D721Med (cell line): ENCODE measurements around the gene CD82.

Experiments
- DNase-seq: peaks from one replicate; pipeline ENCODE4 v3.0.0; 2011; ENCODE audit warnings: low spot score; ENCODE audit not compliant: insufficient read length
- FAIRE-seq: peaks from 2 replicates; lab custom pipeline; 2011; peaks lifted over from hg19 to GRCh38; lab: Jason Lieb, UNC
- TF ChIP-seq, protein P1 (sequence below): IDR thresholded peaks from 2 replicates; pipeline ENCODE4 v1.5.1; 2012; ENCODE audit warnings: mild to moderate bottlenecking, control low read depth; ENCODE audit not compliant: insufficient read depth; ENCODE audit errors: missing control alignments

The CD82 gene

DNA sequence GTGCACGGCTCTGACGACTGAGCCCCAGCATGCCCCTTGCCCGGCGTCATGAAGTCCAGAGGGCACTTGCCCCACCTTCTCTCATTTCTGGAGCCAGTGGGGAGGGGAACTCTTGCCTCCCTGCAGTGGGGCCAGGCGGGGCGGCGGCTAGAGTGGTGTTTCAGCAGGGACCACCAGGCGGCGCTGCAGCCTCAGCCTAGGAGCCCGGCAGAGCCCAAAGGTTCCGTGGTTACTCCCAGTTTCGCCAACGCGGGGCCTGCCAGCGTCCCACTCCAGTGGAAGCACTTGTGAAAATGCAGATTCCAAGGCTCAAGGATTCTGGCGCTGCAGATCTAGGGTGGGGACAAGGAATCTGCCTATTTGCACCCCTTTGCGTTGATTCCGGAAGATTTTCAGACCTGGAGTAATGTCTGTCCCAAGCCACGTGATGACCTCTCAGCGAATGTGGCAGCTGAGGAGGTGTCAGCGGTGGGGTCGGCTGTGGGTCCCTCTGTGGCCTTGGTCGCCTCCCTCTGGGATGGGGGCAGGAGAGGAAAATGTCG, 55.7 kb downstream of the CD82 start:
- DNase-seq (peak; percentile 76), FAIRE-seq (no peak)
- TF ChIP-seq, protein P1, sequence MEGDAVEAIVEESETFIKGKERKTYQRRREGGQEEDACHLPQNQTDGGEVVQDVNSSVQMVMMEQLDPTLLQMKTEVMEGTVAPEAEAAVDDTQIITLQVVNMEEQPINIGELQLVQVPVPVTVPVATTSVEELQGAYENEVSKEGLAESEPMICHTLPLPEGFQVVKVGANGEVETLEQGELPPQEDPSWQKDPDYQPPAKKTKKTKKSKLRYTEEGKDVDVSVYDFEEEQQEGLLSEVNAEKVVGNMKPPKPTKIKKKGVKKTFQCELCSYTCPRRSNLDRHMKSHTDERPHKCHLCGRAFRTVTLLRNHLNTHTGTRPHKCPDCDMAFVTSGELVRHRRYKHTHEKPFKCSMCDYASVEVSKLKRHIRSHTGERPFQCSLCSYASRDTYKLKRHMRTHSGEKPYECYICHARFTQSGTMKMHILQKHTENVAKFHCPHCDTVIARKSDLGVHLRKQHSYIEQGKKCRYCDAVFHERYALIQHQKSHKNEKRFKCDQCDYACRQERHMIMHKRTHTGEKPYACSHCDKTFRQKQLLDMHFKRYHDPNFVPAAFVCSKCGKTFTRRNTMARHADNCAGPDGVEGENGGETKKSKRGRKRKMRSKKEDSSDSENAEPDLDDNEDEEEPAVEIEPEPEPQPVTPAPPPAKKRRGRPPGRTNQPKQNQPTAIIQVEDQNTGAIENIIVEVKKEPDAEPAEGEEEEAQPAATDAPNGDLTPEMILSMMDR = peak; percentile 82

DNA sequence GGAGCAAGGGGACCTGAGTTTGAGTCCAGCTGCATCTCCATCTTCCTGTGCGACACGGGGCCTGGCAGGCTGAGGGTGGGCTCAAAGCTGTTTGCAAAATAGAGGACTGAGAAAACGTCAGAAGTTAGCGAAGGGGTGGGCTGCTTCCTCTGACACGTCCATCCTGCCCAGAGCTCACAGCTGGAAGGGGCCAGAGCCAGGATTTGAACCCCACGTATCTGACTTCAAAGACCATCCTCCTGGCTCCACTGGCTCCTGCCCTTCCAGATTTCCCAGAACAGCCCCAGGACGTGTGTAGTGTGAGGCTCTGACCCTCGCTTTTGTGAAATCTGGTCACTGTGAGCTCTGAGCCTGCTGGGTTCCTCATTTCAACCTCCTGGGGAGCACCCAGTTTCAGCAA, 56.3 kb downstream of the CD82 start:
- TF ChIP-seq, protein P1 = no peak
- DNase-seq (no peak), FAIRE-seq (no peak)

DNA sequence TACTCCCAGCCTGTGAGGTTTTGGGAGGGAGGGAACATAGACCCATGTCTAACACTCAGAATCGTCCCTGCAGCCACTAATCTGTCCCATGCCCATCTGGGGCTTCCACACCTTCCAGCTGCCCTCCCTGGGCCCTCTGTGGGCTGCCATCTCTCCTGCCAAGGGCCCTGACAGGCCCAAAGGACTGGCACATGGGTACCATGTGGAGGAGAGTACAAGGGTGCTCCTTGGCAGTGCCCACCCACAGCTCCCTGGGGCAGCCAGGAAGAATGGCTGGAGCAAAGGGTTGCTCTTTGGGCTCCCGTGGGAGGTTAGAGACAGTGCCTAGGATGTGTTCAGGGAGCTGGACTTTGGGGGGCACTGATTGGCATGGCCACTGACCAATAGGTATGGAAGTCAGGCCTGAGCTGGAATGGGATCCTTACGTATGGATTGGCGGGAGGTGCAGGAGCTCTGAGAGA, 56.8 kb downstream of the CD82 start:
- DNase-seq = no peak
- TF ChIP-seq, protein P1 = no peak
- FAIRE-seq = no peak

DNA sequence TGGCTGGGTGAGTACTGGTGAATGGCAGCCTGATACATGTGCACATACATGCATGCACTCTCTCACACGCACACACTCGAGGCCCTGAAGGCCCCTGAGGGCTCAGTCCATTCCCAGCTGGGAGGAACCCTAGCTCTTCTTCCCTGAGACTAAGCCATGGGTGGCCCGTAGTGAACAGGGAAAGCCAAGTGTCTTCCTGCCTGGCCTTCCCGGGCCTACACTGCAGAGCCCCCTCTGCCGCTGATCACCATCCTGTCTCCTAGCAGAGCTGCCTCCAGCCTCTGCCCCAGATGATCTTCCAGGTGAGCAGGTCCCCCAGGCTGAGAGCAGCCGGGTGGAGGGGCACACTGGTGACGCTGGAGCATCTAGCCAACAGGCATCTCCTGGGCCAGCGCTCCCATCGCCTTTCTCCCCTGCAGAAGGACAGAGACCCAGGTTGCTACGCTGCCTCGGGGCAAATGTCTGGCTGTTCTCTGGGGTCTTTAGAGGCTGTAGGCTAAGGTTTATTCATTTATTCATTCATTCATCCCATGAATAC, 57.3 kb downstream of the CD82 start:
- DNase-seq (no peak), FAIRE-seq (no peak)
- TF ChIP-seq, protein P1 = no peak

DNA sequence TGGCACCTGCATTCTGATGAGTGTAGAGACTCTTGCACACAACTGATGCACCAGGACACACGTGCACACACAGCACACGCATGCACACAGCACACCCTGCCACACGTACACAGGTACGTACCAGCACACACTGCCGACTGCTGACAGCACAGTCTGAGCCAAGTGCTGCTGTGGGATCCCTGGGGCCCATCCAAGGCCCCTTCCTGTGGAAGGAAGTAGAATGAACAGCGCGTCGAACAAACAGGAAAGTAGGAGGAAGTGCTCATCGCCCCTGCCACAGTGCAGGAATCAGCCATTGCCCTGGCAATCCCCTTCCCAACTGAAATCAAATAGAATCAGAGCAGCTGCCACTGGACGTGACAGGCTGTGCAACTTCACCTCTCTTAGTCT, 57.9 kb downstream of the CD82 start:
- no peak for DNase-seq
- FAIRE-seq = no peak
- TF ChIP-seq, protein P1 = no peak

DNA sequence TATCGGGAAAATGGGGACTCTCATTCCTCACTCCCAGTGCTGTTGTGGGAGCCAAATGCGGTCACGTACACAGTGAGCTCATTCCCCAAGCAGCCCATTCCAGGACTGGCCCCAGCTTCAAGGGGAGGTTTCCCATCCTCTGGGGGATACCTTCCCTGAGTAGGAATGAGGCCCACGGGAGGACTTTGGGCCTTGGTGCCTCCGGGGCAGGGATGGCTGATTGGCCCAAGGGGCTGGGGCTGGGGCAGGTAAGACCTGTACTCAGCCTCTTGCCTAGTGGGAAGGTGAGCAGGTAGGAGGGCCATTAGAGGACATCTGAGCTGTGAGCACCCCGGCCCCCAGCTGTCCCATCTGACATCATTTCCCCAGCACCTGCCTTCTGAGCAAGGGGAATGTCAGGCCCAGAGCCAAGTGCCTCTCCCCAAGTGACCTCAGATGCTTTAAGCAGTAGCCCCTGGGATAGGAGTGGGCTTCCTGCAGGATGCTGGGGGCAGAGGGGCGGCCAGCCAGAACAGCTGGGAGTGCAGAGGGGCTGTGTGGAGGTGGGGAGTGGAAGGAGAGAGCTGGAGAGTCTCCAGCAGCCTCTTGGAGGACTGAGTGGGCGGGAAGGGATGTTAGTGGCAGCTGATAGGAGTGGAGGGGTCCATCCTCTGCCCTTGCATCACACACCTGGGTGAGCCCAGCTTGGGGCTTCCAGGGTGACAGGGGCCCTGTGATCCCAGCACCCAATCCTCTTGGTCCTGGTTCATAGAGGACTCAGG, 58.4 kb downstream of the CD82 start:
- DNase-seq (no peak), FAIRE-seq (no peak)
- TF ChIP-seq, protein P1 = no peak
